Bronchial epithelial cell (primary cell): ENCODE measurements around the gene CENPQ. TPM values are rescaled to one million over a fixed set of nuclear protein-coding genes. Genes with fewer than 3 reads are reported as not detected.

Source experiments
- DNase-seq: peaks from one replicate; pipeline ENCODE4 v3.0.0-alpha.2; 2010; ENCODE audit warnings: low read depth
- FAIRE-seq: peaks from 2 replicates; lab custom pipeline; 2011; peaks lifted over from hg19 to GRCh38; lab: Jason Lieb, UNC
- H3K27me3 ChIP-seq: 2 replicates; pipeline ENCODE4 v1.5.1; 2011; ENCODE audit warnings: low read length; ENCODE audit not compliant: control insufficient read depth, insufficient read depth
- H3K36me3 ChIP-seq: 2 replicates; pipeline ENCODE4 v1.5.1; 2011; ENCODE audit warnings: low read length; ENCODE audit not compliant: control insufficient read depth, insufficient read depth
- H3K4me3 ChIP-seq: 2 replicates; pipeline ENCODE4 v1.5.1; 2011; ENCODE audit warnings: mild to moderate bottlenecking, low read depth, low read length, control low read depth
- total RNA-seq: library from RNA; depleted of rRNA; stranded (reverse); fragments of >200 nt; gene quantifications from 2 replicates; pipeline ENCODE4 v1.2.1, GENCODE V29; 2014
- TF ChIP-seq, protein P1 (sequence below): IDR thresholded peaks from 2 replicates; pipeline ENCODE4 v1.5.1; 2011; ENCODE audit warnings: mild to moderate bottlenecking, moderate library complexity, low read length, control low read depth, inconsistent platforms; ENCODE audit not compliant: insufficient read depth, severe bottlenecking

Gene CENPQ
- total RNA-seq, 1 donor from 2014 or later, result 2.4 TPM

DNA sequence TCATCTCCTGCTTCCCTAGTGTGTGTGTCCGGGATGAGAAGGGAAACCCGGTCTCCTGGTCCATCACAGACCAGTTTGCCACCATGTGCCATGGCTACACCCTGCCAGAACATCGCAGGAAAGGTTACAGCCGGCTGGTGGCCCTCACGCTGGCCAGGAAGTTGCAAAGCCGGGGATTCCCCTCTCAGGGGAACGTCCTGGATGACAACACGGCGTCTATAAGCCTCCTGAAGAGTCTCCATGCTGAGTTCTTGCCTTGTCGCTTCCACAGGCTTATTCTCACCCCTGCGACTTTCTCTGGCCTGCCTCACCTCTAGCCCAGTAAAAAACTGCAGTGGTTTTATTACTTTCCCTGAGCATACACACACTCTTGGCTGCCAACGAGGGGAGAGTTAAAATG lies 63.4 kb downstream of the CENPQ start:
- TF ChIP-seq, protein P1, sequence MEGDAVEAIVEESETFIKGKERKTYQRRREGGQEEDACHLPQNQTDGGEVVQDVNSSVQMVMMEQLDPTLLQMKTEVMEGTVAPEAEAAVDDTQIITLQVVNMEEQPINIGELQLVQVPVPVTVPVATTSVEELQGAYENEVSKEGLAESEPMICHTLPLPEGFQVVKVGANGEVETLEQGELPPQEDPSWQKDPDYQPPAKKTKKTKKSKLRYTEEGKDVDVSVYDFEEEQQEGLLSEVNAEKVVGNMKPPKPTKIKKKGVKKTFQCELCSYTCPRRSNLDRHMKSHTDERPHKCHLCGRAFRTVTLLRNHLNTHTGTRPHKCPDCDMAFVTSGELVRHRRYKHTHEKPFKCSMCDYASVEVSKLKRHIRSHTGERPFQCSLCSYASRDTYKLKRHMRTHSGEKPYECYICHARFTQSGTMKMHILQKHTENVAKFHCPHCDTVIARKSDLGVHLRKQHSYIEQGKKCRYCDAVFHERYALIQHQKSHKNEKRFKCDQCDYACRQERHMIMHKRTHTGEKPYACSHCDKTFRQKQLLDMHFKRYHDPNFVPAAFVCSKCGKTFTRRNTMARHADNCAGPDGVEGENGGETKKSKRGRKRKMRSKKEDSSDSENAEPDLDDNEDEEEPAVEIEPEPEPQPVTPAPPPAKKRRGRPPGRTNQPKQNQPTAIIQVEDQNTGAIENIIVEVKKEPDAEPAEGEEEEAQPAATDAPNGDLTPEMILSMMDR, result no peak
- FAIRE-seq, result no peak
- no peaks in the 10 kb centered on the region for H3K27me3 ChIP-seq

GRCh38 chr6:49527320-49527719 lies 64.2 kb downstream of the CENPQ start:
- TF ChIP-seq, protein P1, result no peak
- H3K4me3 ChIP-seq, result no peak overlapping the region
- no peaks in the 10 kb centered on the region for H3K27me3 ChIP-seq
- no peaks in the 10 kb centered on the region for H3K36me3 ChIP-seq
- DNase-seq (no peak), FAIRE-seq (no peak)

More for the DNA sequence above, 63.4 kb downstream of the CENPQ start:
- Histone ChIP-seq H3K36me3 (no peaks in the 10 kb centered on the region), H3K4me3 (no peak overlapping the region)
- DNase-seq, result no peak

DNA sequence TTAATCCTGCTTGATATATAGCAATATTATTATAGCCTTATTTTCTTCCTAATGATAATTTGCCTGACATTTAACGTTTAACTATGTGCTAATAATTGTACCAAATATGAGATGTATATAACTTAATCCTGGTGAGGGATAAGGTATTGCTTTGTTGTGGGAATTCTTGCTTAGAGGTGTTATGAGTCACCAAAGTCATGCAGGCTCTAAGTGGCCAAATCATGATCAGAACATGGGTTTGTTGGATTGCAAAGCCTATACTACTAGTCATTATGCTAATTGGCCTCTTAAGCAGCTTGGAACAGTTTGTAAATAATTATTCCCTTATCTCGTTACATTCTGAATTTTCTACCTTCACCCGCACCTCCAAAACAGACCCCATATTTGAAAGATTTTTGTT lies 65.4 kb downstream of the CENPQ start:
- FAIRE-seq (no peak), DNase-seq (peak; percentile 80)
- TF ChIP-seq, protein P1, result no peak

DNA sequence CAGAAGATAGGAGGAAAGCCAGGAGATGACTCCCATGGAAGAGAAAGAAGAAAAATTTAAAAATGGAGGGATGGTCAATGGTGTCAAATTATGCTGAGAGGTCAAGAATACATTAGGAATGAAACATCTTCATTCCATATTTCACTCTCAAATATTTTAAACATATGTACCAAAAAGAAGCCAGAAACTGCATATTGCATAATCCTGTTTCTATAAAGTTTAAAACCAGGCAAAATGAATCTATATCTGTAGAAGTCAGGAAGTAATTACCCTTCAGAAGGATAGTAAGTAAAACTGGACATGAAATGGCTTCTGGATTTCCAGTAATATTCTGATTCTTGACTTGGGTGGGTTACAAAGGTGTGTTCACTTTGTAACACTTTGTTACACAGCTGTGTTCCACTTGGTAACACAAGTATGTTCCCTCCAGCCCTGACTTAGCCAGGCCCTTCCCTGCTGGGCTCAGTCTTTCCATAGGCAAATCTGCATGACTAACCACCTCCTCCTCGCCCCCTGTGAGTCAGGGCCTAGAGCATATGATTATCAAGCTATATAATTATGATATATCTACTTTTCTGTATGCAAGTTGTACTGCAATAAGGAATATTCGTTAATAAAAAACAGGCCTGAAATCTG lies 67.1 kb downstream of the CENPQ start:
- TF ChIP-seq, protein P1, result no peak
- no peak for FAIRE-seq
- DNase-seq, result peak; percentile 49
- Histone ChIP-seq H3K36me3 (no peaks in the 10 kb centered on the region), H3K4me3 (no peak overlapping the region), H3K27me3 (no peaks in the 10 kb centered on the region)

More for the DNA sequence above, 65.4 kb downstream of the CENPQ start:
- Histone ChIP-seq H3K36me3 (no peaks in the 10 kb centered on the region), H3K4me3 (no peak overlapping the region), H3K27me3 (no peaks in the 10 kb centered on the region)

DNA sequence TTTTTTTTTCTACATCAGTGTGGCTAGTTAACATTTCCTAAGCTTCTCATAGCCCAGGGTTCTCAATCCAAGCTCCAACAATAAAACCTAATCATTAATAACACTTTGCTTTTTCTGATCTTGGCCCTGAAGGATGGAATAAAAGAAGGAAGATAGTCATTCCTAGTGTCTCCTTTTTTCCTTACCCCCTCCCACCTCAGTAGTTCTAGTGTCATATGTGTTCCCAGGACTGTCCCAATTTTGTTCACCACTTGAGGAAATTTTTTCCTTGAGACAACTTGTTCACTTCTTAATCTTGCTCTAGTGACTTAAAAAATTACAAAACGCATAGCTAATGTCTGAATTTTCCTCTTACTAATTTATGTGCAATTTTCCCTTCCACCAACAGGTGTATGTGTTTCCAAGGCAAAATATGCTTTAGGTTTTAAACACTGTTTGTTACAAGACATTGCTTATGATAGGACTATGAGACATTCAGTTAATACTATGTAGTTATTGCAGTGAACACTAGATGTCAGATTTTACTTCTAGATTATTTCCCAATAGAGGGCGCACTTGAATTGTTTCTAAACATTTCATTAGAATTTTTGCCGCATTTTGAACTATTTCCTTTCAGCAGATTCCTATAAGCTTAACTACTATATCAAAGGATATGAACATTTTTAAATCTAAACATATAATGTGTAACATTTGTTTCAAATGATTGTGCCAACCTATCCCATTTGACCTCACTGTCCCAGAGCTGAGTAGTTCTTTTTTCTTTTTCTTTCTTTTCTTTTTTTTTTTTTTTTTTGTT lies 68.8 kb downstream of the CENPQ start:
- H3K4me3 ChIP-seq, result no peak overlapping the region
- no peak for FAIRE-seq

More for the DNA sequence above, 68.8 kb downstream of the CENPQ start:
- no peaks in the 10 kb centered on the region for H3K27me3 ChIP-seq
- DNase-seq, result peak; percentile 87
- TF ChIP-seq, protein P1, result peak; percentile 53
- H3K36me3 ChIP-seq, result no peaks in the 10 kb centered on the region
